NCI-H2029 (cell line): ENCODE data around the gene RAD51B.
"Not testable (repeated sequence)": the region's sequence is repeated elsewhere in the genome, so short reads cannot be mapped to it uniquely, and the experiment has no call there.

Experiments used
- DNase-seq: peaks from one replicate; lab custom pipeline; 2025; lab: John Stamatoyannopoulos, UW

The RAD51B gene

GRCh38 chr14:68079941-68080697 lies 260.5 kb downstream of the RAD51B start:
- DNase-seq: no peak

- DNase-seq: no peak
Measured at GRCh38 chr14:68081489-68081888, 261.9 kb downstream of the RAD51B start.

GRCh38 chr14:68082698-68083291 lies 263.2 kb downstream of the RAD51B start:
- no peak for DNase-seq

GRCh38 chr14:68084256-68084655 lies 264.7 kb downstream of the RAD51B start:
- DNase-seq: no peak

GRCh38 chr14:68085742-68086141 lies 266.2 kb downstream of the RAD51B start:
- DNase-seq: no peak

- DNase-seq: no peak
Measured at GRCh38 chr14:68088451-68088854, 268.9 kb downstream of the RAD51B start.

GRCh38 chr14:68089146-68089731 lies 269.7 kb downstream of the RAD51B start:
- DNase-seq: no peak

GRCh38 chr14:68094158-68094557 lies 274.6 kb downstream of the RAD51B start:
- no peak for DNase-seq

GRCh38 chr14:68094752-68095151 lies 275.2 kb downstream of the RAD51B start:
- DNase-seq: no peak

GRCh38 chr14:68097727-68098126 lies 278.1 kb downstream of the RAD51B start:
- no peak for DNase-seq

- no peak for DNase-seq
Measured at GRCh38 chr14:68098834-68099233, 279.3 kb downstream of the RAD51B start.

- no peak for DNase-seq
Measured at GRCh38 chr14:68099495-68100045, 280.0 kb downstream of the RAD51B start.

GRCh38 chr14:68101715-68102301 lies 282.2 kb downstream of the RAD51B start:
- not testable (repeated sequence) for DNase-seq

- no peak for DNase-seq
Measured at GRCh38 chr14:68103853-68104252, 284.3 kb downstream of the RAD51B start.

- DNase-seq: no peak
Measured at GRCh38 chr14:68104518-68104917, 284.9 kb downstream of the RAD51B start.

GRCh38 chr14:68105816-68106215 lies 286.2 kb downstream of the RAD51B start:
- DNase-seq: no peak

GRCh38 chr14:68106456-68106855 lies 286.9 kb downstream of the RAD51B start:
- no peak for DNase-seq

GRCh38 chr14:68106905-68107304 lies 287.3 kb downstream of the RAD51B start:
- no peak for DNase-seq

- no peak for DNase-seq
Measured at GRCh38 chr14:68109132-68109900, 289.7 kb downstream of the RAD51B start.

- peak; percentile 27 for DNase-seq
Measured at GRCh38 chr14:68111097-68111852, 291.7 kb downstream of the RAD51B start.

- no peak for DNase-seq
Measured at GRCh38 chr14:68111853-68112270, 292.3 kb downstream of the RAD51B start.
